SK-N-MC (cell line): ENCODE measurements around the gene ERMAP.

Experiments
- EZH2 ChIP-seq: fragments of 200-600 bp; sonication (generic); IDR thresholded peaks from one replicate; pipeline ENCODE4 v1.6.1; 2017; ENCODE audit warnings: antibody characterized with exemption
- POLR2AphosphoS5 ChIP-seq: IDR thresholded peaks from 2 replicates; pipeline ENCODE4 v1.6.1; 2012; ENCODE audit warnings: mild to moderate bottlenecking, low read depth, low read length, borderline replicate concordance

DNA sequence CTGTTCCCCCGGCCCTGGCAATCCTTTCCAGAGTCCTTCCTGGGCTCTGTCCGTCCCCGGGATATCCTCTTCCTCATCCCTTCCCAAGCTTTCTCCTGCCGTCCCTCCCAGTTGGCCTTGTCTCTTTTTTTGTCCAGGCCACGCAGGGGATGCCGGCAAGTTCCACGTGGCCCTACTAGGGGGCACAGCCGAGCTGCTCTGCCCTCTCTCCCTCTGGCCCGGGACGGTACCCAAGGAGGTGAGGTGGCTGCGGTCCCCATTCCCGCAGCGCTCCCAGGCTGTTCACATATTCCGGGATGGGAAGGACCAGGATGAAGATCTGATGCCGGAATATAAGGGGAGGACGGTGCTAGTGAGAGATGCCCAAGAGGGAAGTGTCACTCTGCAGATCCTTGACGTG, 13.7 kb downstream of the ERMAP start:
- no peak for TF ChIP-seq EZH2
- no peak for TF ChIP-seq POLR2AphosphoS5
